Measurements from ENCODE around the gene ZMYND8. TPM values are rescaled to one million over a fixed set of nuclear protein-coding genes. Genes with fewer than 3 reads are reported as not detected.
"Not testable (repeated sequence)": the region's sequence is repeated elsewhere in the genome, so short reads cannot be mapped to it uniquely, and the experiment has no call there.

The ZMYND8 gene
- total RNA-seq, 4 donors from 2014 or later: 29.7 to 42.4 (median 30.9) TPM

- DNase-seq: no peak
- TF ChIP-seq POLR2A (IDR thresholded peaks at IDR 0.05): no peak
- no peak for TF ChIP-seq CTCF (IDR thresholded peaks at IDR 0.05)
- 85 to 87% methylated on average over 7 of the region's 7 CpGs for WGBS, 2 donors
- no peaks in the 10 kb centered on the region for H3K27me3 ChIP-seq
- H3K27ac ChIP-seq: no peak overlapping the region
- peaks cover 8 to 17% of the 10 kb centered on the region in 2 donors for H3K4me1 ChIP-seq
- no peaks in the 10 kb centered on the region for H3K9me3 ChIP-seq
- intact Hi-C loops (cut with DNase I): no loop called here
- H3K36me3 ChIP-seq: no peaks in the 10 kb centered on the region
- no peak overlapping the region for H3K4me3 ChIP-seq (replicated peaks in 1 of 3)
Measured at GRCh38 chr20:47368301-47368700, 11.8 kb upstream of the ZMYND8 start.

- intact Hi-C loops (cut with DNase I); H3K4me3 ChIP-seq (replicated peaks in 1 of 3); DNase-seq; H3K27me3 ChIP-seq; H3K9me3 ChIP-seq; H3K27ac ChIP-seq; H3K36me3 ChIP-seq: not testable (repeated sequence)
- H3K4me1 ChIP-seq: peaks cover 2 to 16% of the 10 kb centered on the region in 2 donors
- WGBS, 2 donors: 89 to 93% methylated on average over 11 of the region's 11 CpGs
Measured at GRCh38 chr20:47366301-47366700, 9.8 kb upstream of the ZMYND8 start.

DNA sequence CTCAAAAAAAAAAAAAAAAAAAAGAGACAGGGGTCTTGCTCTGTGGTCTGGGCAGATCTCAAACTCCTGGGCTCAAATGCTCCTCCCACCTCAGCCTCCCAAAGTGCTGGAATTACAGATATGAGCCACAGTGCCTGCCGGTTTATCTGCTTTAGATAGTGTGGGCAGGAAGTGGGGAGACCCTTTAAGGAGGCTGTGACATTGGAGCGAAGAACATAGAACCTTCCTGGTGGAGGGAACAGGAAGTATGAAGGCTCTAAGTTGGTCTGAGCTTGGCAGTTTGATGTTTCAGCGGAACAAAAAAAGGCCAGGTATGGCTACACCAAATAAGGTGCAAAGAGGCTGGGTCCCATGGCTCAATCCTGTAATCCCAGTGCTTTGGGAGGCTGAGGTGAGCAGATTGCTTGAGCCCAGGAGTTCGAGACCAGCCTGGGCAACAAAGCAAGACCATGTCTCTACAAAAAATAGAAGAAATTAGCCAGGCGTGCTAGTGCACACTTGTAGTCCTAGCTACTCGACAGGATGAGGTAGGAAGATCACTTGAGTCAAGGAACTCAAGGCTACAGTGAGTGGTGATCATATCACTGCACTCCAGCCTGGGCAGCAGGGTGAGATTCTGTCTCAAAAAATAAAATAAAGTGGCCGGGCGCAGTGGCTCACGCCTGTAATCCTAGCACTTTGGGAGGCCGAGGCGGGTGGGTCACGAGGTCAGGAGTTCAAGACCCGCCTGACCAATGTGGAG lies 8.7 kb upstream of the ZMYND8 start:
- Histone ChIP-seq H3K9me3 (no peaks in the 10 kb centered on the region), H3K27me3 (no peaks in the 10 kb centered on the region), H3K27ac (peak overlapping the region in 2 of 3 donors; percentile 27 to 39), H3K4me3 (replicated peaks in 1 of 3) (no peak overlapping the region), H3K36me3 (no peaks in the 10 kb centered on the region), H3K4me1 (peaks cover 14 to 27% of the 10 kb centered on the region in 2 donors)
- intact Hi-C loops (cut with DNase I): no loop called here
- peak in 1 of 2 donors; percentile 29 for DNase-seq
- no peak for TF ChIP-seq POLR2A (IDR thresholded peaks at IDR 0.05)
- no peak for TF ChIP-seq CTCF (IDR thresholded peaks at IDR 0.05)
- 49 to 65% methylated on average over 13 of the region's 13 CpGs for WGBS, 2 donors

DNA sequence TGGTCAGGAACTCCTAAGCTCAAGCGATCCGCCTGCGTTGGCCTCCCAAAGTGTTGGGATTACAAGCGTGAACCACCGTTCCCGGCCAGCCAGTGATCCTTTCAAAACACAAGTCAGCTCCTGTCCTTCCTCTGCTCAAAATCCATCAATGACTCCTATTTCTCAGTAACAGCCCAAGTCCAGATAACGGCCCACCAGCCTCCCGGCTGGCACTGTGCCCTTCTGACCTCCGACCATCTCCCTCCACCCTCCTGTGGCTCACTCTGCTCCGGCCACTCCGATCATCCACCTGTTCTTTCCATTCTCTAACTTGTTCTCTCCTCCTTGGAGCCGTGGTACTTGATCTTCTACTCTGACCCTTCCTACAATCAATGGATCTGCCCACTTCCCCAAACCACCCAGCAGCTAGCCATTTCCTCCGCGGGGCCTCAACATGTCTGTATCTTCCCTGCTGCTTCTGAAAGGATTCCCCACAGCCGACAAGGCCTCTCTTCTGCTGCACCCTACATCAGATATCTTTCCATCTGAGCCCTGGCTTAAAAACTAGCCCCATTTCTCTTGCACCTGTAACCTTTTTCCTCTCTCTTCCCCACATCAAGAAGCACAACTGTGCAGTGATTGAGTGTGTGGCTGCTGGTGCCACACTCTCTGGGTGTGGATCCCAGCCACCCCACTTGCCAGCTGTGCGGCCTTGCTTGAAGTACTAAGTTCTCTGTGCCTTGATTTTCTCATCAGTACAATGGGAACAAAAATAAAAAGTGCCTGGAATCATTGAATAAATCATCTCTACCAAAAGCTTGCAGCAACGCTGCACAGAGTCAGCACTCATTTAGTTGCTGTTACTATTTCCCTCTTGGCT lies 6.1 kb upstream of the ZMYND8 start:
- H3K4me1 ChIP-seq: peaks cover 39 to 53% of the 10 kb centered on the region in 2 donors
- intact Hi-C loops (cut with DNase I): no loop called here

More for the DNA sequence above, 6.1 kb upstream of the ZMYND8 start:
- no peaks in the 10 kb centered on the region for H3K9me3 ChIP-seq
- WGBS, 2 donors: 89 to 90% methylated on average over 17 of the region's 17 CpGs
- H3K27me3 ChIP-seq: no peaks in the 10 kb centered on the region
- H3K36me3 ChIP-seq: no peaks in the 10 kb centered on the region
- no peak for DNase-seq
- no peak overlapping the region for H3K4me3 ChIP-seq (replicated peaks in 1 of 3)
- H3K27ac ChIP-seq: peak overlapping the region in 2 of 3 donors; percentile 100
- TF ChIP-seq CTCF (IDR thresholded peaks at IDR 0.05) (no peak), POLR2A (IDR thresholded peaks at IDR 0.05) (no peak)

Measured in thyroid gland (tissue), 4 donors.